Activated CD4-positive, alpha-beta T cell treated with anti-CD3 and anti-CD28 coated beads for 36 hours (primary cell): ENCODE measurements around the gene ALDH1B1. TPM values are rescaled to one million over a fixed set of nuclear protein-coding genes. Genes with fewer than 3 reads are reported as not detected.

Source experiments
- ATAC-seq: fragments of 200-7000 bp; cut with Tn5 transposase; one replicate; pipeline ENCODE4 v1.10.0; 2021; ENCODE audit warnings: mild to moderate bottlenecking, moderate library complexity
- CTCF ChIA-PET: fragments of 350-600 bp; sonication (Branson Sonifier 250); formaldehyde crosslinking; loops from one replicate; lab custom pipeline; 2021; ENCODE audit warnings: antibody characterized with exemption; lab: Charles Lee
- POLR2A ChIA-PET: fragments of 350-600 bp; sonication (Branson Sonifier 250); formaldehyde crosslinking; loops from one replicate; lab custom pipeline; 2021; ENCODE audit warnings: antibody characterized with exemption, inconsistent platforms; lab: Charles Lee
- DNase-seq: peaks from one replicate; pipeline ENCODE4 v3.0.0-alpha.2; 2020
- H3K27ac Mint-ChIP-seq: one replicate; pipeline ENCODE4 v1.8.0; 2021; ENCODE audit warnings: mixed read lengths
- H3K27me3 Mint-ChIP-seq: one replicate; pipeline ENCODE4 v1.8.0; 2021; ENCODE audit warnings: mixed read lengths
- H3K36me3 Mint-ChIP-seq: one replicate; pipeline ENCODE4 v1.8.0; 2021; ENCODE audit warnings: low read depth, mixed read lengths
- H3K4me1 Mint-ChIP-seq: one replicate; pipeline ENCODE4 v1.8.0; 2021; ENCODE audit warnings: mixed read lengths
- H3K4me3 Mint-ChIP-seq: one replicate; pipeline ENCODE4 v1.8.0; 2021; ENCODE audit warnings: mild to moderate bottlenecking, moderate library complexity, mixed read lengths
- H3K9me3 Mint-ChIP-seq: one replicate; pipeline ENCODE4 v1.8.0; 2021; ENCODE audit warnings: low read depth, mixed read lengths
- intact Hi-C, 2 experiments: fragments of 100-400 bp; cut with DNase I in 1 of 2; cut with micrococcal nuclease in 1 of 2; formaldehyde crosslinking; loops; one replicate each; pipeline versions ENCODE4 v1.14.2 to v1.15.1; 2022 to 2024; cut with DNase I, micrococcal nuclease
- total RNA-seq, 2 experiments: library from RNA; stranded (reverse); gene quantifications; one replicate each; pipeline ENCODE4 v1.2.3, GENCODE V29; 2021

The ALDH1B1 gene
- total RNA-seq, 2 experiments from 2014 or later, result 20.3 to 21.8 TPM

DNA sequence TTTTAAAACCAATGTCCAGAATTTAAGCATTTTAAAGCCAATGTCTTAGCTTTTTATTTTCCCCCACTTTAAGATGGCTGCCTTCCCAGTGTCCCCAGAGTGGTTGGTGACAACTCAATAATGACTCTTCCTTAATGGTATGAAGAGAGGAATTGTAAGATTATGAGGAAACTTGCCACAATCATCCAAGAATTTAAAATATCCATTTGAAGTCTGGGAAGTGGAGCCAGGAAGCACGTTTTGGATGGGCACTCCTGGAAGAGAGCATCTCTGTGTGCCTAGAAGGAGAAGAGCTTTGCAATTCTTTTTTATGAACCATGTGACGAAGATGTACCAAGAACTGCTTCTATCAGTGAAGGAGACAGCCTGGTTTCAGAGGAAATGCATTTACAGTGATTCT lies 43.0 kb downstream of the ALDH1B1 start:
- H3K4me3 Mint-ChIP-seq, result no peak overlapping the region
- H3K9me3 Mint-ChIP-seq, result no peaks in the 10 kb centered on the region
- H3K27ac Mint-ChIP-seq, result no peak overlapping the region
- H3K36me3 Mint-ChIP-seq, result no peaks in the 10 kb centered on the region
- intact Hi-C loops, result no loop called here
- peaks cover 6% of the 10 kb centered on the region for H3K4me1 Mint-ChIP-seq
- H3K27me3 Mint-ChIP-seq, result peaks cover 6% of the 10 kb centered on the region
- ChIA-PET CTCF (interaction anchor here (0.6 to 1.3 kb wide), 4 partner anchors 12 to 520 kb away, joined by 3 to 6 read pairs (median 4); no protein-coding TSS in a partner anchor), POLR2A (no interaction called here)
- no peak for ATAC-seq
- no peak for DNase-seq

DNA sequence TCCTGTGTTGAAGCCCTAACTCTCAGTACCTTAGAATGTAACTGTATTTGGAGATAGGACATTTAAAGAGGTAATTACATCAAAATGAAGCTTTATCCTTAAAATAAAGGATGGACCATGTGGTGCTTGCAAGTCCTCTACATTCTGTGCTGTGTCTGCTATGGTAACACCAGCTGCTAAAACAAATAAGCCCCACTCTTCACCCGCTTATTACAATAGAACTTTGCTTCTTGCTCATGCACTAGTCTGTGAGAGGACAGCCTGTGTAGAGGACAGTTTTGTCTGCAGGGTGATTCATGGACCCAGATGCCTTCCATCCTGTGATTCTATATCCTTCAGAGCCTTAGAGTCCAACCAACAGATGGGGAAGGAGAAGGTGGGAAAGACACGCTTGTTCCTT lies 44.2 kb downstream of the ALDH1B1 start:
- Mint-ChIP-seq H3K27ac (no peak overlapping the region), H3K27me3 (peaks cover 6% of the 10 kb centered on the region), H3K4me3 (no peak overlapping the region), H3K36me3 (no peaks in the 10 kb centered on the region), H3K4me1 (no peaks in the 10 kb centered on the region), H3K9me3 (no peaks in the 10 kb centered on the region)
- ATAC-seq (no peak), DNase-seq (no peak)
- intact Hi-C loops, result no loop called here
- ChIA-PET POLR2A (no interaction called here), CTCF (interaction anchor here (0.7 kb wide), 1 partner anchor 14 kb away, joined by 3 read pairs; no protein-coding TSS in a partner anchor)

DNA sequence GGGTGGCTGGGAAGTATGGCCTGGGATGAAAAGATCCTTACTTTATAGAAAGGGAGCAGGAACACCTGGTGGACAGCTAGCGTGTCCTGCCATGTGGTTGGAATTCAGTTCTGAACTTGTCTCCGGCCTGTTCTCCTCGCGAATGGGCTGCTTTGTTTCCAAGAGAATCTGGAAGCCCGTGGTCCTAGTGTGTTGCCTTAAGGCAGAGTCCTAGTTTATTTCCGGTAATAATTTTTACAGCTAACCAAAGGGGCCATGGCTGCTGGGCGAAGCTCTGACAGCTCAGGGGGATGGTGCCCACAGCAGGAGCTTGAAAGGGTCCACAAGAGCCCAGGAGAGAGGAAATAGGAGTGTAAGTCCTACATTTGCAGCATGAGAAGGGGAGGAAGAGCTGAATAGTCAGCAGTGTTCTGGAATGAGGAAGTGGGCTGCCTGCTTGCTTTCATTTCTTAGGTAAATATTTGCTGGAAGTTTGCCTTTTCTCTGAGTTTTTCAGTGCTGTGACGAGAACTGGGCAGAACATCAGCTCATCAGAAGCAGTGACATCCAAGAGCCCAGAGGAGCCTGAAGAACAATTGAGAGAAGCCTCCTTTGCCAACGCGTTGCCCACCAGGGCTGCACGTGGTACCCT lies 44.8 kb downstream of the ALDH1B1 start:
- ChIA-PET POLR2A (no interaction called here), CTCF (interaction anchor here (0.7 kb wide), 1 partner anchor 14 kb away, joined by 3 read pairs; no protein-coding TSS in a partner anchor)
- DNase-seq (no peak), ATAC-seq (no peak)
- Mint-ChIP-seq H3K9me3 (no peaks in the 10 kb centered on the region), H3K36me3 (no peaks in the 10 kb centered on the region), H3K27me3 (peaks cover 4% of the 10 kb centered on the region), H3K4me1 (no peaks in the 10 kb centered on the region), H3K27ac (no peak overlapping the region), H3K4me3 (no peak overlapping the region)
- intact Hi-C loops, result no loop called here

DNA sequence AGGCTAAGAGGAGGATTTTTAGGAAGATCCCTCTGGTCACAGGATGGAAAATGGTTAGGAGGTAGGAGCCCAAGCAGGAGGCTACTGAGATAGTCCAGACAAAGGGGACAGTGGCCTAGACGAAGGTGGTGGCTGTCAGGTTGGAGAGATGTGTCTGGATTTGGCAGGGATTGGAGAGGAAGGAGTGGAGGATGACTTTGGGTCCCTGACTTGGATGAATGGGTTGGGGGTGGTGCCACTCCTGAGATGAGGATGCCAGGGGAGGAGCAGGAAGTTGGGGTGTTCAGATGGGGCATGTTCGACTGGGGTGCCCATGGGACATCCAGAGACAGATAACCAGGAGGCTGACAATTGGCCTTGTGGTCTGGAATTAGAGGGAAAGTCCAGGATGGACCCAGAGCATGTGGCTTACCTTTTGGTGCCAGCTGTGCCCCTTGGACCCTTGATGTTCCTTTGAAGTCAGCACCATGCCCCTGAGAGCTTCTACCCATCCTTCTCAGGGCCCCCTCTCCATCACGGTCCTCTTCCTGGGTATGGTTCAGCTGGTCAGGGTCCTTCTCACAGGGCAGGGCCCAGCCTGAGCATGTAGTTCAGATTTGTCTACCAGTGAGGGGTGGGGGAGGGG lies 46.9 kb downstream of the ALDH1B1 start:
- Mint-ChIP-seq H3K27me3 (peaks cover 5% of the 10 kb centered on the region), H3K36me3 (no peaks in the 10 kb centered on the region), H3K4me1 (no peaks in the 10 kb centered on the region), H3K27ac (no peak overlapping the region), H3K4me3 (no peak overlapping the region), H3K9me3 (no peaks in the 10 kb centered on the region)
- ATAC-seq (no peak), DNase-seq (no peak)
- ChIA-PET POLR2A (no interaction called here), CTCF (no interaction called here)
- intact Hi-C loops, result no loop called here

DNA sequence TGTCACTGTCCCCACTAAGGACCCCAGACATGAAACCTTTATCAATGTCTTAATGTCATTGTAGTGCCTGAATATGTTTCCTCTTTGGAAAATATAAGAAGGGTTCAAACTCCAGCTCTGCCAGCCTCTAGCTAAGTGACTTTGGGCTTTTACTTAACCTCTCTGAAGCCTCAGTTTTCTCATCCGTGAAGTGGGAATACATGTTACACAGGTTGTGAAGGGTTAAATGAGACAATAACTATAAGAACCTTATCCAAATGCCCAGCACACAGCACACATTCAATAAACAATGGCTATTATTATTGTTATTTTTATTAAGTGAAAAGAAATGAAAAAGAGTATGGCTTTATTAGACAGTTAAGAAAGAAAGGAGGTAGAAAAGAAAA lies 47.4 kb downstream of the ALDH1B1 start:
- POLR2A ChIA-PET, result no interaction called here
- Mint-ChIP-seq H3K27me3 (peaks cover 7% of the 10 kb centered on the region), H3K4me1 (no peaks in the 10 kb centered on the region), H3K27ac (no peak overlapping the region), H3K4me3 (no peak overlapping the region), H3K9me3 (no peaks in the 10 kb centered on the region), H3K36me3 (no peaks in the 10 kb centered on the region)
- CTCF ChIA-PET, result interaction anchor here (0.9 kb wide), 1 partner anchor 9 kb away, joined by 3 read pairs; no protein-coding TSS in a partner anchor
- DNase-seq (no peak), ATAC-seq (no peak)
- intact Hi-C loops, result loop anchor here in 1 of 2 experiments (1.0 kb wide), 1 partner anchor 16 kb away; the partner anchor contains the start of gene IGFBPL1

DNA sequence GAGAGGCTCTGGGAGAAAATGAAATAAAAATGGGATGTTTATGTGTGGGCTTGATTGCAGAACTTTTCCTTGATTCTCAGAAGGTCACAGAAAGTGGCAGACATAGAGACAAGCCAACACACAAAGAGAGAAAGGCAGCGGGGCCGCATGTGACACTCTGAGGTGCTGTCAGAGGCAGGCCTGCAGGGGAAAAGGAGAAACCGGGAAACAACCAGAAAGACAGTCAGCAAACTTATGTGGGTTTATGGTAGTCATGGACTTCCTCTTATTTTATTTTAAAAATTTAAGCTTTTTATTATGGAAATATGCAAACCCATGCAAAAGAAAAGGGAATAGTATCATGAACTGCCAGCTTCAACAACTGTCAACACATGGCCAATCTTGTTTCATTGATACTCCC lies 48.0 kb downstream of the ALDH1B1 start:
- H3K9me3 Mint-ChIP-seq, result no peaks in the 10 kb centered on the region

DNA sequence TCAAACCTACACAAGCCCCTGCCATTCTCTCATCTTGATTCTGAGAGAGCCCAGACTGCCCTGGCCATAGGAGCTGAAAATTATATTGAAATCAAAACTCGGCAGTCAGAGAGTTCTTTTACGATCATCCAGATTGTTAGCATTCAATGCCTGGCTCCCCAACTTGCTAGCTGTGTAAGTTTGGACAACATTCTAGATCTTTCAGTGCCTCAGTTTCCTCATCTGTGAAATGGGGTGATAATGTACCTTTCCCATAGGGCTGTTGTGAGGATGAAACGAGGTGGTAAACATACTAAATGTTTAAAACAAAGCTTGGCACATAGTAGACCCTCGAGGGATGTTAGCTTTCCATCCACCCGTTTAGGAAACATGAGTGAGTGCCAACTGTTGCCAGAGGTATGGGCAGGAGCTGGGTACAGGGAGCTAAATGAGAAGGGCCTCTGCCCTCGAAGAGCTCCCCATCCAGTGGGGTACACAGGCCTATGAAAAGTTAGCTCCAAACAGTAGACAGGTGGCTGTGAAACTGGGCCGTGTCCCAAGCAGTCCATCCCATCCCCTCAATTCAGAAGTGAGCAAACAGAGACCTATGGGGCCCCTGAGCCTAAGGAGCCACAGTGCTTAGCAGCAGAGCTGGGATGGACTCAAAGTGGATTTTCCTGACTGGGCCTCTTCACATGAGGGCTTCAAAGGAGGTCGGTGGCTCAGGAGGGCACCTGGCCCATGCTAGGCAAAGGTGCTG lies 49.0 kb downstream of the ALDH1B1 start:
- ChIA-PET CTCF (interaction anchor here (1.2 kb wide), 1 partner anchor 9 kb away, joined by 4 read pairs; no protein-coding TSS in a partner anchor), POLR2A (no interaction called here)
- Mint-ChIP-seq H3K27ac (no peak overlapping the region), H3K9me3 (no peaks in the 10 kb centered on the region), H3K4me3 (no peak overlapping the region), H3K4me1 (peaks cover 2% of the 10 kb centered on the region), H3K36me3 (no peaks in the 10 kb centered on the region), H3K27me3 (peaks cover 14% of the 10 kb centered on the region)
- DNase-seq (no peak), ATAC-seq (no peak)
- intact Hi-C loops, result no loop called here

More for the DNA sequence above, 48.0 kb downstream of the ALDH1B1 start:
- ChIA-PET CTCF (interaction anchor here (0.9 to 1.2 kb wide), 2 partner anchors 8 to 10 kb away, joined by 3 to 4 read pairs; no protein-coding TSS in a partner anchor), POLR2A (no interaction called here)
- Mint-ChIP-seq H3K4me1 (peaks cover under 1% of the 10 kb centered on the region), H3K27ac (no peak overlapping the region), H3K36me3 (no peaks in the 10 kb centered on the region), H3K4me3 (no peak overlapping the region), H3K27me3 (peaks cover 7% of the 10 kb centered on the region)
- DNase-seq (no peak), ATAC-seq (no peak)
- intact Hi-C loops, result loop anchor here in 1 of 2 experiments (1.0 kb wide), 1 partner anchor 16 kb away; the partner anchor contains the start of gene IGFBPL1

DNA sequence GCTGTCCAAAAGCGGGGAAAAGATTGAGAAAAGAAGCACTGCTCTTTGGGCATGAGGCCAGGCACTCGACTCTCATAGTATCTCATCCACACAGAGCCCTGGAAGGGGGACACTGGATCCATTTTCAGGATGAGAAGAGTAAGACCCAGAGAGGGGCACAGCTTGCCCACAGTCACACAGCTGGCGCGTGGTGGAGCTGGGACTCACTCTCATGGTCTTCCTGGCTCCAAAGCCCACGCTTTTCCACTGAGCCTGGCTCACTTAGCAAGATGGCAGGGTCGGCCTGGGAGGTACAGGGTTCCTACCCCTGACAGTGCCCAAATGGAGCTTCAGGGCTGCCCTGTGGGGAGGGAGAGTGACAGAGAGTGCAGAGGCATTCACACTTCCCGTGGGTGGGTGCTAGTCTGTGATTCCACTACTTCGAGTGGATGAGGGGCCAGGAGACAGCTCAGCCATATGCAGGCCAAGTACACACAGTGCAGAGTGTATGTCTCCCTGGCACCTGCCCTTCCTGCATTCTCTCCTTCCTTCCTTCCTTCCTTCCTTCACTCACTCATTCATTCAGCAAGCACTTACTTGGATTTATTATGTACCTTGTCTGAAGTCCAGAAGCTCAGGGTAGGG lies 50.1 kb downstream of the ALDH1B1 start:
- ChIA-PET CTCF (no interaction called here), POLR2A (no interaction called here)
- intact Hi-C loops, result no loop called here
- no peaks in the 10 kb centered on the region for H3K9me3 Mint-ChIP-seq
- DNase-seq (no peak), ATAC-seq (no peak)
- H3K4me3 Mint-ChIP-seq, result no peak overlapping the region
- H3K4me1 Mint-ChIP-seq, result peaks cover 2% of the 10 kb centered on the region
- peaks cover 14% of the 10 kb centered on the region for H3K27me3 Mint-ChIP-seq
- no peak overlapping the region for H3K27ac Mint-ChIP-seq
- no peaks in the 10 kb centered on the region for H3K36me3 Mint-ChIP-seq

DNA sequence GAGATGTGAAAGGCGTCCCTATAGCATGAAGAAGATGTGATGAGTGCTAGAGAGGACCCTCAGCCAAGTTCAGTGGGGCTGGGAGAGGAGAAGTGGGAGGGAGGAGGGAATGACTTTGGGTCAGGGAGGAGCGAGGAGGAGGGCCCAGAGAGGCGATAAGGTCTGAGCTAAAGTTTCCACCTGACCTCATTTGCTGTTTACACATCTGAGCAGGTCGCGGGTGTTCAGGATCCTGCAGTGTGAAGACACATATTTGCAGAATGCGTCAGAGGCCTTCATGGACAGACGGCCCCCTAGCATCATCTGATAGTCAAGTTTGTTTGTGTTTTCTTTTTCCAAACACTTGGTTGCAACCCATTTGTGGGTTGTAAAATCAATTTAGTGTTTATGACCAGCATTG lies 50.7 kb downstream of the ALDH1B1 start:
- Mint-ChIP-seq H3K4me1 (peaks cover 2% of the 10 kb centered on the region), H3K9me3 (no peaks in the 10 kb centered on the region), H3K27ac (no peak overlapping the region), H3K4me3 (no peak overlapping the region), H3K36me3 (no peaks in the 10 kb centered on the region), H3K27me3 (peaks cover 15% of the 10 kb centered on the region)
- ChIA-PET CTCF (no interaction called here), POLR2A (no interaction called here)
- ATAC-seq (no peak), DNase-seq (no peak)
- intact Hi-C loops, result no loop called here

DNA sequence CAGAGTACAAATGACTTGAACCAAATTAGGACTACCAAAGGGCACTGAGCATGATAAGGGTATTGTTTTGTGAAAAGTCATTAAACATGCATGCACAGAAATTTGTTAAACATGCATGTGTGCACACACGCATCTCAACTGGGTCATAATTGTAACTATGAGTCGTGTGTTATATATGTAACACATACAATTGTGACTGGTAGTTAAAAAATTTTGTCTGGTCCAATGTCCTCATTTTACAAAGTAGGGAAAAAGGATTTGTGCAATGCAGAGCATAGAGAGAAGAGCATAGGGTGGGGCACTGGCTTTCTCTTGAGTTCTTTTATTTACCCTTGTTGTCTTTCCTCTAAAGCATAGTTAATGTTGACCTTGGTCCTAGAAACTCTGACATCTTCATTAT lies 51.1 kb downstream of the ALDH1B1 start:
- ATAC-seq (no peak), DNase-seq (no peak)
- Mint-ChIP-seq H3K4me1 (peaks cover 2% of the 10 kb centered on the region), H3K4me3 (no peak overlapping the region), H3K27ac (no peak overlapping the region), H3K9me3 (no peaks in the 10 kb centered on the region), H3K27me3 (peaks cover 18% of the 10 kb centered on the region), H3K36me3 (no peaks in the 10 kb centered on the region)
- intact Hi-C loops, result no loop called here
- ChIA-PET CTCF (no interaction called here), POLR2A (no interaction called here)
